H9 (cell line): ENCODE data around the gene RUNX2. TPM values are rescaled to one million over a fixed set of nuclear protein-coding genes. Genes with fewer than 3 reads are reported as not detected.

Experiments
- DNase-seq: peaks from one replicate; pipeline ENCODE4 v3.0.0-alpha.2; 2017
- H2AFZ ChIP-seq: one replicate; pipeline ENCODE4 v1.6.1; 2013; ENCODE audit warnings: mild to moderate bottlenecking, low read length, control low read depth, moderate library complexity
- H2AK5ac ChIP-seq: 2 replicates; pipeline ENCODE4 v1.6.1; 2013; ENCODE audit warnings: low read length, control low read depth, mixed read lengths; ENCODE audit not compliant: insufficient read length
- H2BK120ac ChIP-seq: one replicate; pipeline ENCODE4 v1.6.1; 2013; ENCODE audit warnings: low read depth, mild to moderate bottlenecking, low read length, control low read depth, inconsistent platforms; ENCODE audit not compliant: poor library complexity, severe bottlenecking
- H2BK12ac ChIP-seq: 2 replicates; pipeline ENCODE4 v1.6.1; 2013; ENCODE audit warnings: low read length, control low read depth, mixed read lengths, low read depth; ENCODE audit not compliant: insufficient read length
- H2BK15ac ChIP-seq: 2 replicates; pipeline ENCODE4 v1.6.1; 2013; ENCODE audit warnings: low read depth, low read length, control low read depth
- H2BK20ac ChIP-seq: one replicate; pipeline ENCODE4 v1.6.1; 2013; ENCODE audit warnings: low read depth, mild to moderate bottlenecking, low read length, control low read depth, inconsistent platforms; ENCODE audit not compliant: poor library complexity, severe bottlenecking
- H2BK5ac ChIP-seq: 2 replicates; pipeline ENCODE4 v1.6.1; 2013; ENCODE audit warnings: low read length, control low read depth, mixed read lengths; ENCODE audit not compliant: insufficient read length
- H3K14ac ChIP-seq: 2 replicates; pipeline ENCODE4 v1.6.1; 2013; ENCODE audit warnings: low read length, control low read depth; ENCODE audit not compliant: insufficient read depth
- H3K18ac ChIP-seq: 2 replicates; pipeline ENCODE4 v1.6.1; 2013; ENCODE audit warnings: low read depth, mild to moderate bottlenecking, mixed read lengths, low read length, control low read depth; ENCODE audit not compliant: insufficient read length
- H3K23ac ChIP-seq: 2 replicates; pipeline ENCODE4 v1.6.1; 2013; ENCODE audit warnings: low read length, control low read depth, mixed read lengths, low read depth; ENCODE audit not compliant: insufficient read length
- H3K23me2 ChIP-seq: 2 replicates; pipeline ENCODE4 v1.6.1; 2013; ENCODE audit warnings: low read depth, mild to moderate bottlenecking, mixed read lengths, low read length, control low read depth; ENCODE audit not compliant: insufficient read length, poor library complexity, severe bottlenecking
- H3K27ac ChIP-seq: 2 replicates; pipeline ENCODE4 v1.5.1; 2013; ENCODE audit warnings: low read length, control low read depth, mixed read lengths, low read depth; ENCODE audit not compliant: insufficient read length
- H3K27me3 ChIP-seq: 2 replicates; pipeline ENCODE4 v1.6.1; 2013; ENCODE audit warnings: low read length, control low read depth, inconsistent platforms; ENCODE audit not compliant: insufficient read depth
- H3K4ac ChIP-seq: 2 replicates; pipeline ENCODE4 v1.6.1; 2013; ENCODE audit warnings: low read depth, mild to moderate bottlenecking, control low read depth, inconsistent platforms, low read length, moderate library complexity
- H3K4me1 ChIP-seq: 2 replicates; pipeline ENCODE4 v1.6.1; 2013; ENCODE audit warnings: low read length, control low read depth, inconsistent platforms; ENCODE audit not compliant: insufficient read depth
- H3K4me2 ChIP-seq: 2 replicates; pipeline ENCODE4 v1.6.1; 2013; ENCODE audit warnings: low read length, control low read depth, mixed read lengths; ENCODE audit not compliant: insufficient read length, insufficient read depth
- H3K56ac ChIP-seq: 2 replicates; pipeline ENCODE4 v1.6.1; 2013; ENCODE audit warnings: low read depth, mild to moderate bottlenecking, mixed read lengths, low read length, control low read depth; ENCODE audit not compliant: insufficient read length
- H3K79me1 ChIP-seq: 2 replicates; pipeline ENCODE4 v1.6.1; 2013; ENCODE audit warnings: low read depth, mild to moderate bottlenecking, moderate library complexity, low read length, control low read depth, inconsistent platforms; ENCODE audit not compliant: insufficient read depth, poor library complexity, severe bottlenecking
- H3K79me2 ChIP-seq: 2 replicates; pipeline ENCODE4 v1.6.1; 2013; ENCODE audit warnings: low read length, control low read depth, inconsistent platforms; ENCODE audit not compliant: insufficient read depth
- H3K9ac ChIP-seq: 2 replicates; pipeline ENCODE4 v1.6.1; 2013; ENCODE audit warnings: low read length, control low read depth, mixed read lengths; ENCODE audit not compliant: insufficient read length; ENCODE audit errors: extremely low read depth
- H3K9me3 ChIP-seq: one replicate; pipeline ENCODE4 v1.6.1; 2013; ENCODE audit warnings: low read depth, low read length, inconsistent platforms; ENCODE audit not compliant: control insufficient read depth
- H3T11ph ChIP-seq: one replicate; pipeline ENCODE4 v1.6.1; 2013; ENCODE audit warnings: mild to moderate bottlenecking, low read length, control low read depth, inconsistent platforms
- H4K20me1 ChIP-seq: one replicate; pipeline ENCODE4 v1.6.1; 2013; ENCODE audit not compliant: control insufficient read depth, insufficient read length, insufficient read depth
- H4K5ac ChIP-seq: 2 replicates; pipeline ENCODE4 v1.6.1; 2013; ENCODE audit warnings: low read depth, mild to moderate bottlenecking, mixed read lengths, low read length, control low read depth; ENCODE audit not compliant: insufficient read length
- H4K8ac ChIP-seq: replicated peaks from 2 replicates; pipeline ENCODE4 v1.6.1; 2013; ENCODE audit warnings: low read length, control low read depth, mixed read lengths, low read depth; ENCODE audit not compliant: insufficient read length
- H4K91ac ChIP-seq: 2 replicates; pipeline ENCODE4 v1.6.1; 2013; ENCODE audit warnings: low read depth, mild to moderate bottlenecking, moderate library complexity, mixed read lengths, low read length, control low read depth; ENCODE audit not compliant: insufficient read length
- H3K27ac Mint-ChIP-seq, 3 experiments: 2 replicates in 2 of 3; 3 replicates in 1 of 3; pipeline ENCODE4 v1.8.0; 2020 to 2021; ENCODE audit warnings: mixed read lengths in 3 of 3, mild to moderate bottlenecking in 1 of 3, moderate library complexity in 1 of 3
- H3K27me3 Mint-ChIP-seq: 2 replicates; pipeline ENCODE4 v1.8.0; 2021; ENCODE audit warnings: low read depth, mild to moderate bottlenecking, moderate library complexity, mixed read lengths
- H3K36me3 Mint-ChIP-seq, 3 experiments: 2 replicates in 2 of 3; 3 replicates in 1 of 3; pipeline ENCODE4 v1.8.0; 2020 to 2021; ENCODE audit warnings: low read depth in 3 of 3, mixed read lengths in 3 of 3; ENCODE audit not compliant: insufficient read depth in 1 of 3
- H3K4me1 Mint-ChIP-seq, 2 experiments: 2 replicates each; pipeline ENCODE4 v1.8.0; 2020; ENCODE audit warnings: mixed read lengths in 2 of 2
- H3K4me3 Mint-ChIP-seq, 2 experiments: 2 replicates in 1 of 2; 3 replicates in 1 of 2; pipeline ENCODE4 v1.8.0; 2020 to 2021; ENCODE audit warnings: mild to moderate bottlenecking in 2 of 2, mixed read lengths in 2 of 2, moderate library complexity in 1 of 2
- H3K9me3 Mint-ChIP-seq, 2 experiments: 2 replicates in 1 of 2; 3 replicates in 1 of 2; pipeline ENCODE4 v1.8.0; 2020; ENCODE audit warnings: mild to moderate bottlenecking in 2 of 2, mixed read lengths in 2 of 2, moderate library complexity in 1 of 2
- WGBS: extraction: QIAGEN DNeasy Blood & Tissue Kit; methylation state at CpG from one replicate; pipeline ENCODE4 v1.1.7; 2013; ENCODE audit warnings: missing lambda C conversion rate, low lambda C conversion rate, mixed read lengths; ENCODE audit not compliant: insufficient read length; ENCODE audit errors: extremely low coverage; 5-methylcytosine and 5-hydroxymethylcytosine counted together
- total RNA-seq: library from RNA; stranded (reverse); gene quantifications from 2 replicates; pipeline ENCODE4 v1.2.1, GENCODE V29; 2021
- TF ChIP-seq, protein P1 (sequence below): fragments of 200-600 bp; sonication (generic); conservative IDR thresholded peaks from 3 replicates; pipeline ENCODE4 v1.8.0; 2021; ENCODE audit warnings: antibody characterized with exemption, mild to moderate bottlenecking

RUNX2 gene
- total RNA-seq, 1 experiment from 2014 or later, result 0.15 TPM

DNA sequence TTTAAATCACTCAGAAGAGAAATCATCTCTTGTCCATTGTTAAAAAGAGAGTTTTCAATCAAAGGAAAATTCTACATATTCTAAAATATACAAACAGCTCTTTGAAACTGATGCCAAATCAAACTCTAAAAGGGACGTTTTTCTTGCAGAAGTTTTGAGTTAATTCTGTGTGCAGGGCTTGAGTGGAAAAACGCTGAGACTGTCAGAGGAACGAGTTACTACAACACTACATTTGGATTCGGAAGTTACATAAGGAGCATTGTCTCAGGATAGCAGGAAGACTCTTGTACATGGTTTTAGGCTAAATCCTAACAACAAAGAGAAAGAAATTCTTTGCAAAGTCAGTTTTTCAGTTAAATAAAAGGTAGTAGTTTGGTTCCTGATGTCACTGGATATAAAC, 205.3 kb downstream of the RUNX2 start:
- H3K4me1 Mint-ChIP-seq, result peaks cover 7 to 11% of the 10 kb centered on the region in 2 experiments

More for the DNA sequence above, 205.3 kb downstream of the RUNX2 start:
- Histone ChIP-seq H2AK5ac (no peak overlapping the region), H3K56ac (no peak overlapping the region), H2BK12ac (no peak overlapping the region), H3K27ac (no peak overlapping the region), H4K20me1 (no peaks in the 10 kb centered on the region), H4K8ac (no peak overlapping the region), H3K9me3 (no peaks in the 10 kb centered on the region), H3K79me2 (no peaks in the 10 kb centered on the region; the same call in 1 of the 2 replicates), H3K27me3 (no peaks in the 10 kb centered on the region), H2AFZ (no peak overlapping the region), H3K4me2 (no peak overlapping the region), H3K79me1 (no peaks in the 10 kb centered on the region), H3K23me2 (no peaks in the 10 kb centered on the region), H4K91ac (no peak overlapping the region), H3K4ac (no peak overlapping the region), H3K9ac (no peak overlapping the region), H3K4me1 (peaks cover 2% of the 10 kb centered on the region), H4K5ac (no peak overlapping the region), H2BK15ac (no peak overlapping the region), H3K18ac (no peak overlapping the region), H3T11ph (no peak overlapping the region), H3K23ac (no peak overlapping the region), H3K14ac (no peak overlapping the region), H2BK20ac (no peak overlapping the region), H2BK120ac (no peak overlapping the region), H2BK5ac (no peak overlapping the region)
- no peaks in the 10 kb centered on the region for H3K9me3 Mint-ChIP-seq
- TF ChIP-seq, protein P1, sequence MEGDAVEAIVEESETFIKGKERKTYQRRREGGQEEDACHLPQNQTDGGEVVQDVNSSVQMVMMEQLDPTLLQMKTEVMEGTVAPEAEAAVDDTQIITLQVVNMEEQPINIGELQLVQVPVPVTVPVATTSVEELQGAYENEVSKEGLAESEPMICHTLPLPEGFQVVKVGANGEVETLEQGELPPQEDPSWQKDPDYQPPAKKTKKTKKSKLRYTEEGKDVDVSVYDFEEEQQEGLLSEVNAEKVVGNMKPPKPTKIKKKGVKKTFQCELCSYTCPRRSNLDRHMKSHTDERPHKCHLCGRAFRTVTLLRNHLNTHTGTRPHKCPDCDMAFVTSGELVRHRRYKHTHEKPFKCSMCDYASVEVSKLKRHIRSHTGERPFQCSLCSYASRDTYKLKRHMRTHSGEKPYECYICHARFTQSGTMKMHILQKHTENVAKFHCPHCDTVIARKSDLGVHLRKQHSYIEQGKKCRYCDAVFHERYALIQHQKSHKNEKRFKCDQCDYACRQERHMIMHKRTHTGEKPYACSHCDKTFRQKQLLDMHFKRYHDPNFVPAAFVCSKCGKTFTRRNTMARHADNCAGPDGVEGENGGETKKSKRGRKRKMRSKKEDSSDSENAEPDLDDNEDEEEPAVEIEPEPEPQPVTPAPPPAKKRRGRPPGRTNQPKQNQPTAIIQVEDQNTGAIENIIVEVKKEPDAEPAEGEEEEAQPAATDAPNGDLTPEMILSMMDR, result no peak
- H3K36me3 Mint-ChIP-seq, result no peaks in the 10 kb centered on the region
- no peak overlapping the region for H3K4me3 Mint-ChIP-seq
- no CpG with 5 or more reads among the region's 4 CpGs for WGBS
- no peak for DNase-seq
- no peak overlapping the region for H3K27ac Mint-ChIP-seq
- H3K27me3 Mint-ChIP-seq, result peaks cover 14% of the 10 kb centered on the region
